Activated T-cell treated with anti-CD3 and anti-CD28 coated beads for 48 hours (primary cell): Measurements from ENCODE around the gene ACOT13.
"Not testable (repeated sequence)": the region's sequence is repeated elsewhere in the genome, so short reads cannot be mapped to it uniquely, and the experiment has no call there.

Experiments
- DNase-seq: peaks from one replicate; pipeline ENCODE4 v3.0.0-alpha.2; 2020; ENCODE audit warnings: low read depth

ACOT13 gene

DNA sequence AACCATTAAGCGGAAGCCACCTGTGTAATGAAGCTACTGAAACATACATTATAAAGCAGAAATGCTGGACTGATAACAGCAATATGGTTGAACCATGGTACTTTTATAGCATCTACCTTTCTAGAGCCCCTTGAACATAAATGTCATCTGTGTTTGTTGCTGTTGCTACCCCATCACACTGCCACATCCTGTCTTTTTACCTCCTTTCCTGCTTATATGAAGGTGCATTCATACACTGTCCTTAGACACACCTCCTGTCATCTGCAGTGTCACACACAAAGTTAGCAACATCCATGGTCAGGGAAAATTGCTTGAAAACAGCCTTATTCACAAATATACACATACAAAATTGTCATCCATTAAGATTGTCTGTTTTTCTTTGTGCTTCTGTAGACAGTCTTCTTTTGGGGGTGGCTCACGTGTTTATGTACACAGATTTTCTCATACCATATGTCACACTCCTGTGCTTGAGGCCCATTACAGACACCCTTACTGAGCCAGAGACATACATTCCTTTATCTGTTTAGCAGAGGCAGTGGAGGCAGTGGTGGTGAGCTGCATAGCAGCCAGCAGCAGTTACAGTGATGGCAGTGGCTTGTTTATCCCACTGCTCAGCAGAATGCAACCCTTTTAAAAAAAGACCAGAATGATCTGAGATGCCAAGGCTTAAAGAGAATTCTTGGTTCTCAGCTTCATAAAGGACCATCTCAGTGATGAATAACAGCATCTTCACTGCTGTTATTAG is 26.1 kb downstream of the ACOT13 start:
- no peak for DNase-seq

DNA sequence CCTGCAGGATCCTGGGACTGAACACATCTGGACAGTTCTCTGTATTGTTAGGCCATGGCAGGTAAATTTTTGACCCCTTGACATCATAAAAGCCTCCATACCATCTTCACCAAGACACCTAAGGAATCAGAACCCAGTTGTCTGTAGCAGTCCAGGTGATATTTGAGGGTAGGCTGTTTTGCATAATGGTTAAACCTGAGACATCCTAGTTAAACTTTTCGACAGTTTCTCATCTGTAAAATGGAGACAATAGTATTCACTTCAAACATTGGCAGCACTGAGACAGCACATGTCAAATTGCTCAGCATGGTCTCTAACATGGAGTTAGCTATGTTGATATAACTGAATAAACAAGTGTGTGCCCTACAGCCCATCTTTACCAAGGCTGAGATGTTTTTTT is 27.3 kb downstream of the ACOT13 start:
- DNase-seq: no peak

DNA sequence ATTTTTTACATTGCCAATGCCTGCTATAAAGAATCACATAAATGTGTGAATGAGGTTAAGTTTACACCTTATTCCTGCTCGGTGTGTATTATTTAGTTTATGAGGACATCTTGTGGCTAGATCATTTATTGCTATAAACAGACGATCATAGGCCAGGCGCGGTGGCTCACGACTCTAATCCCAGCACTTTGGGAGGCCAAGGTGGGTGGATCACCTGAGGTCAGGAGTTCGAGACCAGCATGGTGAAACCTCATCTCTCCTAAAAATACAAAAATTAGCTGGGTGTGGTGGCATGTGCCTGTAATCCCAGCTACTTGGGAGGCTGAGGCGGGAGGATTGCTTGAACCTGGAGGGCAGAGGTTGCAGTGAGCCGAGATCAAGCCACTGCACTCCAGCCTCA is 28.8 kb downstream of the ACOT13 start:
- peak; percentile 18 for DNase-seq

DNA sequence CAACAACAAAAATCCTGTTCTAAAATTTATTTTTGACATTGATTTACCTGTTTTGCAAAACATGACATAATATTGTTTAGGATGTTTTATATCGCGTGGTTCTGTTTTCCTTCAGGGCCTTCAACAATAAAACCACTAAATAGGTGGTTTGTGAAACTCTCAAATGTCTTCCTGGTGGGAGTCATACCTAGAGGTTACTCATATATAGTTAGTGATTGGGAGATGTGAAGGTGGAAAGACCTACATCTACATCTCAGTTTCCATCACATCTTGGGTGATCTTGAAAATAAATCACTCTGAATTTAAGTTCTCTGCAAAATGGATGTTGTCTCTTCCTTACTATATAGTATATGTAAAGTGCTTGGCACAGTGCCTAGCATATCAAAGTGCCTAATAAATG is 29.2 kb downstream of the ACOT13 start:
- DNase-seq: no peak

DNA sequence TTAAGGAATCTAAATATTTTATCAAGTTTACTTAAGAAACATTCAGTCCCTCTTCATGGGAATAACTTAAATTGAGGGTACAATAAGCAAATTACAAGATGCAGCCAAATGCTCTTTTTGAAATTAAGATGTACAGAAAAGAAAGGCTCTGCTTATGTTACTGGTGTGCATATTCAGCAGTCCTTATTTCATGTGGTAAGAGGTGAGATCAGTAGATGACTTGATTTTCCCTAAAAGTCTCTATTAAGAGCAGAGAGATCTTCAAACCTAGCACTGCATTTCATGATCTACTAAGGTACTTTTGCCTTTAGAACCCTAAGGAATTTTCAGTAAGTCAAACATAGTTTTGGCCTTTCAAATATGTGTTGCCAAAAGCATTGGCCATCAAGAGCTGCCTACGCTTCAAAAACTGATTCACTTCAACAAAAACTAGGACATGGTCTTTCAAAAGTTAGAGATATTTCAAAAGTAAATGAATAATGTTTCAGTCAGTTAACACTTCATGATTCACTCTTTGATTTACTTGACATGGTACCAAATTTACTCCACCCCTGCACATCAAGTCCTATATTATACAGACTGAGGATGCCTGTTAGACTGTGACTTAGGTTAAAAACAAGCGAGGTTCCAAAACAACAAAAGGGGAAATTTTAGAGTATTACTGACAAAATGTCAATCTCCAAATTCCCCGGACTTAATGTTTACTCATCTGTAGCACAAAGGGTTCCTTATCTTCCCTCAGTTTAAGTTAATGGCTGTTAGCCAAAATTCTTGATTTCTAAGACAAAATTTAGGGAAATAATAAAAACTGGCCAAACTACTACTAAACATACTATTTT is 32.9 kb downstream of the ACOT13 start:
- no peak for DNase-seq

DNA sequence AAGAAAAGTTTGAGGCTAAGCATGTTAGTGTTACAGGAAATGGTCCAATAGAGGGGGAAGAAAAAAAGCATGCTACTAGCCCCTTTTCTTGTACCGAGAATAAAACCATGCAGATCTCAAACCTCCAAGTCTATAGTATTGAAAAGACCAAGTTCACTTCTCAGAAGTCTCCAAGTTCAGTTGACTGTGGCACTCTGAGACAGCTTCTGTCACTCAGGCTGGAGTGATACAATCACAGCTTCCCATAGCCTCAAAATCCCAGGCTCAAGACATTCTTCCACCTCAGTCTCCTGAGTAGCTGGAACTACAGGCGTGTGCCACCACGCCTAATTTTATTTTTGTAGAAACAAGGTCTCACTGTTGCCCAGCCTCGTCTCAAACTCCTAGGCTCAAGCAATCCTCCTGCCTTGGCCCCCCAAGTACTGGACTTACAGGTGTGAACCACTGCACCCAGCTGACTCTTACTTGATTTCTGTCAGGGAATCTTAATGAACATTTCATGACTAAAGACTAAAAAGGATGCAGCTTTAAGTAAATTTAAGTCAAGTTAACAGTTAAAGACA is 35.9 kb downstream of the ACOT13 start:
- DNase-seq: no peak

DNA sequence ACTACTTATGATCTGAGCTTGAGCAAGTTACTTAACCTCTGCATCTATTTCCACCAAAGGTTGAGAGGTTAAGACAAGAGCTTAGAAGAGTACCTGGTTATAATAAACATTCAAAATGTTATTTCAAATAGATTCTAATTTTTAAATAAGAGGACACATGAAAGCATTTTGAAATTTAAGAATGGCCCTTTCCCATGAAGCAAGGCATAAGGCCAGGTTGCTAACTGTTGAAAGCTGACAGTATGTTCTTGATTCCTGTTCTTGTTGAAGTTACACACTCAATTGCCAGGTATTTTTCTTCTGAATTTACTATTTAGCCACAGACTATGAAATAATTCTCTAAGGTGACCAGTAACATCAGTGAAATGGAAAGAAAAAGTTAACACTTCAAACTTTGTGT is 37.6 kb downstream of the ACOT13 start:
- no peak for DNase-seq

DNA sequence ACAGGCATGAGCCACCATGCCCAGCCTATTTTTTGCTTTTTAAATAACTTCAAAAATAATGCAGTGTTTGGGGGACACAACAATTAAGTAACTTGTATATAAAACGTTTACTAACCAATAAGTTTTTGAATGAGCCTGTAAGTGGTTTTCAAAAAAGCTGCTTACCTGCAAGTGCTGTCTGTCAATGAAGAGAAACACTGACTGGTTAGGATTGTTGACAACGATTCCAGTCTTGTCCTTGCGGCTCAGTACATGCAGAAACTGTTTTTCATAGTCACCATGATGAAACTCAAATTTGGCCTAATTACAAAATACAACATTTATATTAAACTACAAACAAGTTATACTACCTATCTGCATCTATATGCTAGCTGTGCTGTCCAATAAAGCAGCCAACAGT is 41.7 kb downstream of the ACOT13 start:
- DNase-seq: no peak

DNA sequence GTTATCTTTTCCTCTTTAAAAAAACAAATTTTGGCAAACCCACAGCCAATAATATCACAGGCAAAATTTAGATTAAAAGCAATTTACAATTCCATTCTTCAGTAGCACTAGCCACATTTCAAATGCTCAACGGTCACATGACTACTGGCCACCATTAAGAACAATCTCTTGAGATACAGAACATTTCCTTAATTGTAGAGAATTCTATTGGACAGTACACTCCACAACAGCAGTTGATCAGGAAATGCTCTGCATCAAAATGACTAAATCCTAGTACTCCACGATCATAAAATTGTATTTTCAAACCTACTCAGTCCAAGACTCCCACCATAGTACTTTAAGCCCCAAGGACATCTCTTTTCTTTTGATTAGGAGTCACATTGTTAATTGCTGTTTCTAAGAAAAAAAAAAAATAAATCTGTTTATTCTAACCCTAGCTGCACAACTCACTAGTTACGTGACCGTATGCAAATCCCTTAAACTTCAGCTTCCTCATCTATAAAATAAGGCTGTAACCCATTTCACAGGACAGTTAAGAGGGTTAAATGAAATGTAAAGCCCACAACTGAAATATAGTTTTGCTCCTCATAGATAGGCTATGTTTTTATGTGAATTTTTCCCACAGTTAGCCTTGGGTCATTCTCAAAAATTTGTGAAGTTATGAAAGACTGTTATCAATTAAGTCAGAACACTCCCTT is 42.3 kb downstream of the ACOT13 start:
- DNase-seq: no peak

DNA sequence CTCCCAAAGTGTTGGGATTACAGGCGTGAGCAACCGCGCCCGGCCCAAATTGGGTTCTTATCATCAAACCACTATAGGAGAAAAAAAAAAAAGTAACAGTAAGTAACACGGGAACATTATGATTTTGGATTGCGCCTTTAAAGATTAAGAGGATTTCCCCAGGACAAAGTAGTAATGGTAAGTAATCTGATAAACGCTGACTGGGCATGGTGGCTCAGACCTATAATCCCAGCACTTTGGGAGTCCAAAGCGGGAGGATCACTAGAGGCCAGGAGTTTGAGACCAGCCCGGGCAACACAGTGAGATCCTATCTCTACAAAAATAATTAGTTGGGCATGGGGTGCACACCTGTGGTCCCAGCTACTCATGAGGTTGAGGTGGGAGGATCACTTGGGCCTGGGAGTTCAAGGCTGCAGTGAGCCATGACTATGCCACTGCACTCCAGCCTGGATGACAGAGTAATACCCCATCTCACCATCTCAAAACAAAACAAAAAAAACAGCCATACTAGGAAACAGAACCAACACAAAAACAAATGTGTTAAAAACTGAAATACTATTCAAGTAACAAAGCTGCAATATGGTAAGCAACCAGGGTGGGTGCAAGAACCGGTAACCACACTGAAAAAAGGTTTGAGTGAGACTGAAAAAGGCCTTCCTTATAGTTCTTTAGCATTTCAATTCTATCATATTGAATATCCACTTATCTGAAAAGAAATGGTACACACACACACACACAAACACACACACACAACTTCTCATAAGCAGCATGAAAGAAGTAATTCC is 43.8 kb downstream of the ACOT13 start:
- no peak for DNase-seq

DNA sequence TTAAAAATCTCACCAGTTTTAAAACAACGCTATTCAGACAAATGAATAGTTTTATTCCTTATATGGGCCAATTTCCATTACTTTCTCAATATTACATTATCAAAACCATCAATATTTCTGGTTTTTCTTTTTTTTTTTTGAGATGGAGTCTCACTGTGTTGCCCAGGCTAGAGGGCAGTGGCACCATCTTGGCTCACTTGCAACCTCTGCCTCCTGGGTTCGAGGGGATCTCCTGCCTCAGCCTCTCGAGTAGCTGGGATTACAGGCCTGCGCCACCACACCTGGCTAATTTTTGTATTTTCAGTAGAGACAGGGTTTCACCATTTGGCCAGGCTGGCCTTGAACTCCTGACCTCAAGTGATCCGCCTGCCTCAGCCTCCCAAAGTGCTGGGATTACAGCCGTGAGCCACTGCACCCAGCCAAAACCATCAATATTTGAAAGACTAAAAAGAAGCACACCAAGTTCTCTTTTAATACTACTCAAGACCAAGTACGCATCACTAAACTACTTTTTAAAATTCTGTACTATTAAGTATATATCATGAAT is 49.8 kb downstream of the ACOT13 start:
- DNase-seq: not testable (repeated sequence)

DNA sequence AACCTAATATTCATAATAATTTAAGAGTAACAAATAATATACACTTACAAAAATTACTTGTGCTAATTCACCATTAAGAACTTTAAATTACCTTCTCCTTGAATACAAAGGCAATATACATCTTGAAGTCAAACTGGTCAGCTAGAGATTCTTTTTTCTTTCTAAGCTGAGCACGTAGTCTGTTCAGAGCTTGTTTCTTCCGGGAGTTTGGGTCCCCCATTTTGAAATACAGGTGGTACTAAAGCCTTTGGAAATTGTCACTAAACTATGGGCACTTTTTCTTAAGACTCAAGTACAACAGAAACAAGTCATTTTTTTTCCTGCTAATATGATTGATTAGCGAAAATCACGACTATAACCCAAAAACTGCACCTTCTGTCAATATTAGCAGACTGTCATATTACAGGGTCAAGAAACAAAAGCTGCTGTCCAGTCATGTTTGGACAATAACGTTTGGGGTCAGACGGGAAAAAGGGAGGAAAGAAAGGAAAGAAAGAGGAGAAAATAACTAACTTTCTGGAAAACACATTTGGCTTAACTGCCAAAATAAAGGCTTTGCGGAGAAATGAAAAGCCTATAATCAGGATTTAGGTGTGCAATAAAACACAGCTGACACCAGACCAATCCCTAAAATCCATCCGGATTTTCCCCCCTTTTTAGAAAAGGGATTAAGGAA is 51.7 kb downstream of the ACOT13 start:
- no peak for DNase-seq

DNA sequence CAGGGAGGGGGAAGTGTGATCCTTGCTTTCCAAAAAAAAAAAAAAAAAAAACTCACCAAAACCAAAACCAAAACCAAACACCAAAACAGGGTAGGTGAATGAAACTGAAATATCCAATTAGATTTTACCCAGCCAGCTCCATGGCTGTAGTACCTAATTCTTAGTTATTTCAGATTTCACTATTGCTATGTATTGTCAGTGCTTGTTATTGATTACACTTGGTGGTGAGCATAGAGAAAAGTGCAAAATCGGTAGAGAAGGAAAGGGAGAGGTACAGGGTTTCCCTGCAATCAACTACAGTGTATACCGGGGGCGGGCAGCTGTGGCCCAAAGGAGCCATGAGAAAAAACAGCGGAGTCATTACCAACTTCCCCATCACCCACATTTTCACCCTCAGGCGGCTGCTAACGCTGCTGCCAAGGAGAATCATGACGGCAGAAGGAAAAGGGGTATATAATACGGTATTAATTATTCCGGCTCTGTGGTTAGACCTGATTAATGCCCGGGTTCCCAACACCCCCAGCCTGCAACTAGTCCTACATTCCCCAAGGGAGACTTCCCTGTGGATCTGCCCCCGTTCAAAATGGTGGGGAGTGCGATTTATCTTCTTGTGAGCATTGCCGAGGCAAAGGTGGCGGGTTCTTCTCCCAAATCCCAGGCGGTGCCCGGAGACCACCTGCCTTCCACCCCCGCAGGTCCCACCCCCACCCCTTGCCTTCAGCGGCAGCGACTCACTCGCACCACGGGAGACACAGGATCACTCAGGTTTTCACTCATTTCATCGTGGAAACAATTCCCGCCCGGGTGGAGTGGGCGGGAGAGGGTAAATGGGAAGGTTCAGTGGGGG is 52.5 kb downstream of the ACOT13 start, which contains the start of gene C6orf62:
TSS of gene C6orf62 (minus strand) at position 30 of the 847 bp plus-strand sequence. CDS start 486 bp downstream, outside the sequence.
- peak; percentile 55 for DNase-seq

DNA sequence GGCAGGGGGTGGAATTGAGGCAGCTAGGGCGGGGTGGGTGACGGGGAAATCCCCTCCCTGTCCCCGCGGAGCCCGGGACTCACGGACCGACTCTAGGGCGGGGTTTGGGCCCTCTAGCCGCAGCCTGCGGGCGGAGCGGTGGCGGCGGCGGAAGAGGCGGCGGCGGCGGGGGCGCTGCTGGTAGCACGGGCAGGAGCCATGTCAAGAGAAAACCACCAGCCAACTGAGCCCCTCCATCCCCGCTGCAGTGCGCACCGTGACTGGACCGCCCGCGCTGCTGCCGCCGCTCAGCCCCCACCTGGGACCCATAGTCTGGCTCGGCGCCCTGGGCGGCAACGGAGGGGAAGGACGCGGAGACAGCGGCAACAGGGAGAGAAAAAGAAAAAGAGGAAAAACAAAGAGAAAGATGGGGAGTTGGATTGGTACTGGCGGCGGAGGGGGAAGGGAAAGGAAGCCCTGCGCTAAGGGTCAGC is 53.3 kb downstream of the ACOT13 start:
- peak; percentile 80 for DNase-seq

DNA sequence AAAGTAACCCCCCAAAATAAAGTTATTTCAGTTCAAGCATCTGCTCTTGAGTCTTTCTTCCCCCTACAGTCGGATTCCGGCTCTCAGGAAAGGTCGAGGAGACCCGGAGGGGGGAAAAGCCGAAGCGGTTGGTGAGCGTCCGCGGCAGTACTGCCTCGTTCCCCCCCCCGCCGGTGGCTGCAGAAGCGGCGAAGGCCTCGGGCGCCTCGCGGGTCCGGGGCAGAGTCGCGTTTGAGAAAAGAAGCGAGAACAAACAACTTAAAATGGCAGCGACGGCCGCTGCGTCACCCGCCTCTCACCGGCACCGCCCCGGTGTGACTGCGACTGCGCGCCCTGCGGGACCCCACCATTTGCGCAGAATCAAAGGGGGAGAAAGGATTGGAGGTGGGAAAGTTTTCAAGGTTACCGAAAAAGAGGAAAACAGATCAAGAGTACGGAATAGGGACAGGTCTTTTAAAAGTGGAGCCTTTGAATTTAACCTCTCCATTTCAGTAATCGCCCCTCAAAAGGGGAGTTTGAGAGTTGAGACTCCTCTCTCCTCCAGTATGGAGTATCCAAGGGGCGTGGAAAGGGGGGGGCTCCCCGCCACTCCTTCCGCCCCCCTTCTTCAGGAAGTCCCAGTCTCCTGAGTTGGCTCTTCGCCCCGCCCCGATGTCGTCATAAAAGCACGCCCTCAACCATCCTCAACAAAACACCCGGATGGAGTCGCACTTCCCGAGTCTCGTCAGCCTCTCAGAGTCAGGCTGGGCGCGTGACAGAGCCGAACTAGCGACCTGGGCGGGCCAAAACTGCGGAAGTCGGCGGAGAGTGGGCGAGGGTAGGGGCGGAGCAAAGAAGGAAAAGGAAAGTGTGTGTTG is 54.0 kb downstream of the ACOT13 start:
- DNase-seq: peak; percentile 98

DNA sequence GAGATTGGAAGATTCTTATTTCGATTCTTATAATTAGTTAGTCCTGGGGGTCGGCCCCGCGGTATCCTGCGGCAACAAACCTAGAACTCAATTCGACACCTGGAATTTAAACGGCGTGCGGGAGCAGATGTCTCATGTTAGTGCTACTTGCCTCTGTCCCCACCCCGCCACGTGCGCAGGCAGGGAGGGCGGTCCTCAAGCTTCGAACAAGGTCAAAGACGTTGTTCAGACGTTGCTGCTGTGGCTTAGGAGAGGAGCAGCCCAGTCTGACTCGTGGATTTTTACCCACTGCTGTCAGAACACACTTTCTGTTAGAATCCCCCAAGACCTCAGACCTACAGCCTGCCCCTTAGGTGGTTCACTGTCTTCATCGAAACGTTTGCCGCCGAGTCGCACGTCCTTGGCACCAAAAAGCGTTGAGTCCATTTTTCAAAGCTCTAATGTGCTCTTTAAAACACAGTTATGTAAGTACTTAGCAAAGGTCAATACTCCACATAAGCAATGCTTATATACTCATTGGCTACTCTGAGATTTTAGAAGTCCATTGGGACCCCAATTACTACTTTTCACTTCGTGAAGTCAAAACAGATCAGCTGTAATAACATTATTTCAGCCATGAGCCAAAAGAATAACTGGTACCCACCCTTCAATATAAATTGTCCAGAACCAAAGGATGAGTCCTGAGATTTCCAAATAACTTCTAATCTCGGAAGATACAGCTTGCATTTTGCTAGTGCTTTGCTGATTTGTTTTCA is 54.8 kb downstream of the ACOT13 start:
- DNase-seq: no peak

DNA sequence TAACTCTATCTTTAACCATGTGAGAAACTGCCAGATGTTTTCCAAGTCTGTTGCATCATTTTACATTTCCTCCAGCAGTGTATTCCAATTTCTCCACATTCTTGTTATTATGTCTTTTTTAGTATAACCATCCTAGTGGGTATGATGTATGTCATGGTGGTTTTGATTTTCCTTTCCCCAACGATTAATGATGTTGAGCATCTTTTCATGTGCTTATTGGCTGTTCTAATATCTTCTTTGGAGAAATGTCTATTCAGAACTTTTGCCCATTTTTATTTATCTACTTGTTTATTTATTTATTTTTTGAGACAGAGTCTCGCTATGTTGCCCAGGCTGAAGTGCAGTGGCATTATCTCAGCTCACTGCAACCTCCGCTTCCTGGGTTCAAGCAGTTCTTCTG is 56.4 kb downstream of the ACOT13 start:
- no peak for DNase-seq

DNA sequence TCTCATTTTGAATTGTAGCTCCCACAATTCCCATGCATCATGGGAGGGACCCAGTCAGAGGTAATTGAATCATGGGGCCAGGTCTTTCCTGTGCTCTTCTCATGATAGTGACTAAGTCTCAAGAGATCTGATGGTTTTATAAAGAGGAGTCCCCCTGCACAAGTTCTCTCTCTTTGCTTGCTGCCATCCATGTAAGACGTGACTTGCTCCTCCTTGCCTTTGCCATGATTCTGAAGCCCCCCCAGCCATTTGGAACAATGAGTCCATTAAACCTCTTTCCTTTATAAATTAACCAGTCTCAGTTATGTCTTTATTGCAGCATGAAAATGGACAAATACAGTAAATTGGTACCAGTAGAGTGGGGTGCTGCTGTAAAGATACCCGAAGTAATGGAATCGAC is 63.8 kb downstream of the ACOT13 start:
- not testable (repeated sequence) for DNase-seq
